Activated naive CD4-positive, alpha-beta T cell treated with anti-CD3 and anti-CD28 coated beads, Interleukin-2, amount 10 ng/mL, durations not matched to agents 5 hours and 36 hours (primary cell): Measurements from ENCODE around the gene GOLGA6B. TPM values are rescaled to one million over a fixed set of nuclear protein-coding genes. Genes with fewer than 3 reads are reported as not detected.

Experiments used
- total RNA-seq, 2 experiments: library from RNA; stranded (reverse); gene quantifications; one replicate each; pipeline ENCODE4 v1.2.3, GENCODE V29; 2021

GOLGA6B gene, protein sequence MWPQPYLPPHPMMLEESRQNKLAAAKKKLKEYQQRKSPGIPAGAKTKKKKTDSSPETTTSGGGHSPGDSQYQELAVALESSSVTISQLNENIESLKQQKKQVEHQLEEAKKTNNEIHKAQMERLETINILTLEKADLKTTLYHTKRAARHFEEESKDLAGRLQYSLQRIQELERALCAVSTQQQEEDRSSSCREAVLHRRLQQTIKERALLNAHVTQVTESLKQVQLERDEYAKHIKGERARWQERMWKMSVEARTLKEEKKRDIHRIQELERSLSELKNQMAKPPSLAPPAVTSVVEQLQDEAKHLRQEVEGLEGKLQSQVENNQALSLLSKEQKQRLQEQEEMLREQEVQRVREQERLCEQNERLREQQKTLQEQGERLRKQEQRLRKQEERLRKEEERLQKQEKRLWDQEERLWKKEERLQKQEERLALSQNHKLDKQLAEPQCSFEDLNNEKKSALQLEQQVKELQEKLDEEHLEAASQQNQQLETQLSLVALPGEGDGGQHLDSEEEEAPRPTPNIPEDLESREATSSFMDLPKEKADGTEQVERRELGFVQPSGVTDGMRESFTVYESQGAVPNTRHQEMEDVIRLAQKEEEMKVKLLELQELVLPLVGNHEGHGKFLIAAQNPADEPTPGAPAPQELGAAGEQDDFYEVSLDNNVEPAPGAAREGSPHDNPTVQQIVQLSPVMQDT
- total RNA-seq = not detected

DNA sequence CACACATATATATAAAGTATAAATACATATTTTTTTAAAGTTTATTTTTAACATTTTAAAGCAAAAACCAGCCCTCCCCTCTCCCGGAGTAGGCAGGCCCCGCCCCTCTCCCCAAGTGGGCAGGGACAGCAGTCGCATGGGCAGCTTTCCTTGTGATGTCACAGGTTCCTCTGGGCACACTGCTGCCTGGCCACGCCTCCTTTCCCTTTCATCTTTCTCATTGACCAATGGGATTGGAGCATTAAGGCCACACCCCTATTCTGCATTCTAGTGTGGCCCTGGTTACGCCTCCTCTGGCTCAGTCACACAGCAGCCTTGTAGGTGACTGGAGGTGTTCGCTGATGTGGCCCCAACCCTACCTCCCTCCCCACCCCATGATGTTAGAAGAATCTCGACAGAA is at the start of gene GOLGA6B:
GOLGA6B (plus strand) TSS at position 301 of the 400 bp plus-strand sequence; CDS start at position 342, 41 bp downstream.

DNA sequence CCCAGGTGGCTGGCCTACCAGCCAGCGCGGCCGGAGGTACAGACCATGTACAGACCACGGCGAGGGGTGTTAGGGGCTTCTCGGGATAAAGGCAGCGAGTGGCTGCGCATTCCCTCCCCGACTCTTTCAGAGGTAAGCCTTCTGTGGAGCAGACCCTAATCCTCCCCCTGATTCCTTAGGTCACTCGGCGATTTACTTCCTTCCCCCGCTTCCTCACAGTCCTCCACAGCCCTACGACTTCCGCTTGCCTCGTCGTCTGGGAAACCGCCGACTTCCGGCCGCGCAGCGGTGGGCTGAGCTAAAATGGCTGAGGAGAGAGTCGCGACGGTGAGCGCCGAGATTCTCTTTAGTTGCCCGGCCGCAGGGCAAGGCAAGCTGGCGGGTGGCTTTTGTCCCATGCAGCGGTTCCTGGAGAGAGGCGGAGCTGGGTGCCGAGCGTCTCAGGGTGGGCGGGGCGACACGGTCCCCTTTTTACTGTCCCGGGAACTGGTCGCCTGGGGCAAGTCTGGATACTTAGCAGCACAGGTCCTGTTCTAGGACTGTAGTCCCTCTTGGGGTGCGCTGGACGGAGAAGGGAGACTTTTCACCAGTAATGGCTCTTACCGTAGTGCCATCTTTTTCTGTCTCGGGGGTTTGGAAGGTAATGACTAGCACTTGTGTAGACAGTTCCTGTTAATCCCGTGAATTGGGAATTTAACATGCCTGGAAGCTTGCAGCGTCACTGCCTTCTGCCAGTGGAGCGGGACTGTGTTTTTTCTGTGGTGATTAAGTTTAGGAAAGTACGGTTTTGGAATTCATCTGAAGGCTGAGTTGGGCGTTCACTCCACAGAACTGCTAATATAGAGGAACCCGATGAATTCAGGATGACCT is 31.7 kb downstream of the GOLGA6B start, which contains the start of the genes BBS4 and HIGD2B:
BBS4 (plus strand) TSS at position 283 of the 870 bp plus-strand sequence; CDS start at position 304, 21 bp downstream.
HIGD2B (minus strand) TSS at position 258 of the 870 bp plus-strand sequence. CDS start 9,808 bp downstream, outside the sequence.

Other genes starting within 250 kb of the GOLGA6B start
- 100 to 1,000 TPM; 123 to 128 TPM for gene ARIH1, start 180.4 kb upstream of the GOLGA6B start, total RNA-seq
- under 1 TPM; 0.22 to 0.25 TPM for gene HIGD2B, start 31.5 kb downstream of the GOLGA6B start, total RNA-seq
- 1 to 10 TPM; 8.4 to 9.3 TPM for gene BBS4, start 31.5 kb downstream of the GOLGA6B start, total RNA-seq
- 10 to 100 TPM; 94.5 to 97.5 TPM for gene ADPGK, start 129.1 kb downstream of the GOLGA6B start, total RNA-seq